ENCODE measurements around the gene TGFBR3. TPM values are rescaled to one million over a fixed set of nuclear protein-coding genes. Genes with fewer than 3 reads are reported as not detected.

TGFBR3 gene
- total and polyA plus RNA-seq, 2 of the 8 experiments (the other 6 are each of a cell fraction or from before 2014, with no cell fraction given): 2.0 to 6.1 TPM

DNA sequence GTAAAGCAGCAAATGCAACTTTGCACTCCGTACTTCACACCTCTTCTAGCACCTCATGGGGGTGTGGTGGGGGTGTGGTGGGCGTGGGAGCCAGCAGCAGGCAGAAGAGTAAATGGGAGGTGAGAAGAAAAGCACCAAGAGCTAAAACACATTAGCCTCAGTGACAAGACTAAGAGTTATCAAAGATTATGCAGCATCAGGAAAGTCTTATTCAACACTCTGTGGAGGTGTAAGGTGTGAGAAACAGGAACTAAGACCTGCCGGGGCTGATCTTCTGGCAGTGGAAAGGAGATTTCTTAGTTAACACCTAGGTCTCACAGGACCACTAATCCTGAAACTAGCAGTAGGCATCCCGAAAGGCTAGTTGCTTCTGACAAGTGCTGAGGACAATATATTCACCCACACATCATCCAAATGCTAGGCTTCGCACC lies 9.9 kb downstream of the TGFBR3 start:
- TF ChIP-seq KDM1A (IDR thresholded peaks at IDR 0.05; ENCODE audit: borderline replicate concordance, low read length): no peak
- TF ChIP-seq YY1 (IDR thresholded peaks at IDR 0.05; ENCODE audit: low read depth, low read length): no peak
- TF ChIP-seq CTCF (IDR thresholded peaks at IDR 0.05; ENCODE audit: control extremely low read depth in 1 of 3, insufficient read depth in 1 of 3, low read depth in 1 of 3, low read length in 3 of 3): no peak
- no peak for TF ChIP-seq KDM4A (IDR thresholded peaks at IDR 0.05; ENCODE audit: low read depth, low read length, severe bottlenecking)
- no peak for TF ChIP-seq SIX5 (IDR thresholded peaks at IDR 0.05; ENCODE audit: low read depth, low read length)
- TF ChIP-seq MAFK (IDR thresholded peaks at IDR 0.05; ENCODE audit: low read depth, low read length): no peak
- Histone ChIP-seq H2BK20ac (ENCODE audit: low read length) (no peak overlapping the region), H2BK5ac (ENCODE audit: low read depth, low read length) (no peak overlapping the region), H2AK5ac (ENCODE audit: low read depth, low read length) (no peak overlapping the region), H3K4me2 (ENCODE audit: insufficient read depth in 1 of 2, low read depth in 2 of 2, low read length in 2 of 2) (no peak overlapping the region), H4K8ac (ENCODE audit: extremely low read depth, insufficient read depth, low read length) (no peak overlapping the region), H3K36me3 (ENCODE audit: control insufficient read depth in 2 of 4, insufficient read depth in 4 of 4, low read length in 3 of 4) (no peaks in the 10 kb centered on the region), H3K4me1 (replicated peaks in 1 of 4; ENCODE audit: control insufficient read depth in 3 of 4, insufficient read depth in 4 of 4, low read length in 3 of 4) (no peaks in the 10 kb centered on the region; a peak in 1 of 7 replicates), H3K9ac (replicated peaks in 1 of 4; ENCODE audit: extremely low read depth in 1 of 4, low read depth in 3 of 4, low read length in 3 of 4) (no peak overlapping the region), H3K56ac (replicated peaks; ENCODE audit: insufficient read length, low read depth, low read length) (no peak overlapping the region), H3K27me3 (replicated peaks in 1 of 4; ENCODE audit: control insufficient read depth in 3 of 4, extremely low read depth in 1 of 4, insufficient read depth in 3 of 4, low read length in 3 of 4) (no peaks in the 10 kb centered on the region), H3K18ac (ENCODE audit: extremely low read depth, low read length) (no peak overlapping the region), H4K91ac (replicated peaks; ENCODE audit: insufficient read length, low read length) (no peak overlapping the region), H3K27ac (ENCODE audit: low read depth, low read length) (no peak overlapping the region), H3K9me3 (ENCODE audit: insufficient read depth in 2 of 2, low read depth in 1 of 2, low read length in 1 of 2) (no peaks in the 10 kb centered on the region), H2BK12ac (ENCODE audit: low read depth, low read length) (no peak overlapping the region), H2BK15ac (ENCODE audit: low read length) (no peak overlapping the region), H3K23me2 (ENCODE audit: low read depth, low read length) (no peaks in the 10 kb centered on the region), H3K79me1 (ENCODE audit: low read depth, low read length) (no peaks in the 10 kb centered on the region), H4K20me1 (replicated peaks in 1 of 2; ENCODE audit: control insufficient read depth in 1 of 2, insufficient read depth in 2 of 2, low read length in 2 of 2) (no peaks in the 10 kb centered on the region), H3K4ac (replicated peaks; ENCODE audit: insufficient read length, low read depth, low read length) (no peak overlapping the region), H3K79me2 (ENCODE audit: control insufficient read depth in 1 of 2, insufficient read depth in 2 of 2, low read length in 2 of 2) (no peaks in the 10 kb centered on the region), H2BK120ac (replicated peaks; ENCODE audit: low read depth, low read length) (no peak overlapping the region), H2AFZ (ENCODE audit: low read length) (no peak overlapping the region), H3K4me3 (ENCODE audit: extremely low read depth in 1 of 4, insufficient read depth in 2 of 4, low read depth in 3 of 4, low read length in 4 of 4) (no peak overlapping the region), H3K23ac (ENCODE audit: insufficient read length) (no peak overlapping the region), H4K5ac (ENCODE audit: insufficient read length, low read depth, low read length) (no peak overlapping the region), H3K14ac (ENCODE audit: insufficient read length) (no peak overlapping the region)
- WGBS, 2 experiments (ENCODE audit: extremely low coverage in 1 of 2, insufficient coverage in 1 of 2, insufficient read length in 1 of 2, insufficient replicate concordance in 2 of 2, low coverage in 1 of 2, low lambda C conversion rate in 2 of 2, missing lambda C conversion rate in 1 of 2): 89% methylated on average over 4 of the region's 5 CpGs; no CpG with 5 or more reads in 1 of the 2 experiments
- FAIRE-seq: no peak
- ChIA-PET POLR2A (ENCODE audit: partially characterized antibody) (interaction anchor here (1.0 kb wide), 1 partner anchor 10 kb away, joined by 3 read pairs; the partner anchor contains the start of gene TGFBR3), CTCF (ENCODE audit: partially characterized antibody) (interaction anchor here (0.5 to 1.4 kb wide), 2 partner anchors 27 to 85 kb away, joined by 3 to 4 read pairs; no protein-coding TSS in a partner anchor)
- DNase-seq (ENCODE audit: low read depth in 1 of 2, low spot score in 2 of 2): no peak

All from H1 (cell line).